CD14-positive monocyte (primary cell): Measurements from ENCODE around the gene P3H2. TPM values are rescaled to one million over a fixed set of nuclear protein-coding genes. Genes with fewer than 3 reads are reported as not detected.

Source experiments
- DNase-seq, 3 donors: peaks; one replicate each; pipeline ENCODE4 v3.0.0-alpha.2; 2011 to 2022
- H2AFZ ChIP-seq: 2 replicates; pipeline ENCODE4 v1.6.0; 2012; ENCODE audit warnings: mild to moderate bottlenecking, low read depth, low read length, inconsistent platforms; ENCODE audit not compliant: insufficient read depth, poor library complexity, severe bottlenecking
- H3K27ac ChIP-seq, 2 donors: 1 replicate in 1 of 2; 2 replicates in 1 of 2; pipeline ENCODE4 v1.5.1; 2012 to 2013; ENCODE audit warnings: low read length in 2 of 2, control low read depth in 1 of 2, inconsistent platforms in 1 of 2, low read depth in 1 of 2, mild to moderate bottlenecking in 1 of 2
- H3K27me3 ChIP-seq, 2 donors: one replicate each; pipeline versions ENCODE4 v1.6.0 to v1.6.1; 2011 to 2013; ENCODE audit warnings: low read length in 2 of 2; ENCODE audit not compliant: control insufficient read depth in 2 of 2, insufficient read depth in 2 of 2
- H3K36me3 ChIP-seq, 2 donors: replicated peaks in 1 of 2; 1 replicate in 1 of 2; 2 replicates in 1 of 2; pipeline versions ENCODE4 v1.5.1 to v1.6.1; 2012 to 2013; ENCODE audit warnings: low read length in 2 of 2, control low read depth in 1 of 2, inconsistent platforms in 1 of 2, mild to moderate bottlenecking in 1 of 2; ENCODE audit not compliant: insufficient read depth in 2 of 2, control insufficient read depth in 1 of 2
- H3K4me1 ChIP-seq, 2 donors: 1 replicate in 1 of 2; 2 replicates in 1 of 2; pipeline versions ENCODE4 v1.5.1 to v1.6.1; 2012 to 2013; ENCODE audit warnings: low read length in 2 of 2, control low read depth in 1 of 2, inconsistent platforms in 1 of 2, mild to moderate bottlenecking in 1 of 2, moderate library complexity in 1 of 2; ENCODE audit not compliant: insufficient read depth in 2 of 2, control insufficient read depth in 1 of 2
- H3K4me2 ChIP-seq: replicated peaks from 2 replicates; pipeline ENCODE3; 2012; ENCODE audit warnings: low read length, moderate library complexity, mild to moderate bottlenecking; ENCODE audit not compliant: poor library complexity, severe bottlenecking; ENCODE audit errors: extremely low read depth
- H3K4me3 ChIP-seq, 3 experiments: fragments of 200-600 bp in 1 of 3; sonication (generic) in 1 of 3; replicated peaks in 1 of 3; 1 replicate in 2 of 3; 2 replicates in 1 of 3; pipeline ENCODE4 v1.5.1; 2011 to 2013; ENCODE audit warnings: low read length in 3 of 3, mild to moderate bottlenecking in 3 of 3, control low read depth in 2 of 3, low read depth in 2 of 3, inconsistent platforms in 1 of 3, moderate library complexity in 1 of 3
- H3K79me2 ChIP-seq: 2 replicates; pipeline ENCODE4 v1.6.0; 2012; ENCODE audit warnings: mild to moderate bottlenecking, control low read depth, inconsistent platforms, low read length, moderate library complexity; ENCODE audit not compliant: insufficient read depth
- H3K9ac ChIP-seq: 2 replicates; pipeline ENCODE4 v1.6.0; 2017; ENCODE audit warnings: low read length, mild to moderate bottlenecking; ENCODE audit not compliant: insufficient read depth, poor library complexity, severe bottlenecking
- H3K9me3 ChIP-seq, 2 donors: replicated peaks in 1 of 2; 1 replicate in 1 of 2; 2 replicates in 1 of 2; pipeline versions ENCODE4 v1.5.1 to v1.6.1; 2012 to 2013; ENCODE audit warnings: low read length in 2 of 2, control low read depth in 1 of 2; ENCODE audit not compliant: control insufficient read depth in 1 of 2, insufficient read depth in 1 of 2
- H4K20me1 ChIP-seq: 2 replicates; pipeline ENCODE4 v1.6.0; 2012; ENCODE audit warnings: mild to moderate bottlenecking, low read length, control low read depth, moderate library complexity; ENCODE audit not compliant: insufficient read depth
- H3K27ac Mint-ChIP-seq, 7 donors: one replicate each; pipeline ENCODE4 v1.8.0; 2020; ENCODE audit warnings: mild to moderate bottlenecking in 7 of 7, mixed read lengths in 7 of 7, moderate library complexity in 6 of 7, inconsistent platforms in 2 of 7
- H3K27me3 Mint-ChIP-seq, 3 donors: one replicate each; pipeline ENCODE4 v1.8.0; 2021 to 2022; ENCODE audit warnings: low read depth in 3 of 3, mild to moderate bottlenecking in 3 of 3, mixed read lengths in 3 of 3, moderate library complexity in 3 of 3, inconsistent platforms in 1 of 3
- H3K36me3 Mint-ChIP-seq, 2 donors: one replicate each; pipeline ENCODE4 v1.8.0; 2020; ENCODE audit warnings: mixed read lengths in 2 of 2, inconsistent platforms in 1 of 2, mild to moderate bottlenecking in 1 of 2
- H3K4me1 Mint-ChIP-seq: one replicate; pipeline ENCODE4 v1.8.0; 2020; ENCODE audit warnings: mild to moderate bottlenecking, mixed read lengths
- H3K4me3 Mint-ChIP-seq, 2 donors: one replicate each; pipeline ENCODE4 v1.8.0; 2020; ENCODE audit warnings: mild to moderate bottlenecking in 2 of 2, mixed read lengths in 2 of 2, moderate library complexity in 1 of 2
- H3K9me3 Mint-ChIP-seq, 7 donors: one replicate each; pipeline ENCODE4 v1.8.0; 2020 to 2022; ENCODE audit warnings: mixed read lengths in 7 of 7, mild to moderate bottlenecking in 6 of 7, moderate library complexity in 6 of 7, inconsistent platforms in 2 of 7
- WGBS: methylation state at CpG from one replicate; pipeline ENCODE4 v1.1.5; 2013; ENCODE audit warnings: missing lambda C conversion rate; ENCODE audit not compliant: insufficient coverage; 5-methylcytosine and 5-hydroxymethylcytosine counted together
- intact Hi-C, 2 donors: fragments of 100-400 bp; cut with micrococcal nuclease; formaldehyde crosslinking; loops; one replicate each; pipeline versions ENCODE4 v1.15.0 to v1.15.1; 2023
- polyA plus RNA-seq, 3 donors: library from polyadenylated mRNA; depleted of rRNA in 1 of 3; unstranded in 2 of 3; stranded (reverse) in 1 of 3; fragments of 300-500 nt in 2 of 3; fragments of >200 nt in 1 of 3; fragmentation: Illumina TruSeq in 2 of 3; gene quantifications; 1 replicate in 2 of 3; 2 replicates in 1 of 3; pipeline ENCODE4 v1.2.3, GENCODE V29; 2012 to 2021
- TF ChIP-seq, protein P1 (sequence below): fragments of 200-600 bp; IDR thresholded peaks from one replicate; pipeline ENCODE4 v1.8.0; 2022; ENCODE audit warnings: antibody characterized with exemption, mild to moderate bottlenecking

P3H2 gene
- polyA plus RNA-seq, 3 donors, result 0.25 to 0.31 (median 0.27) TPM

DNA sequence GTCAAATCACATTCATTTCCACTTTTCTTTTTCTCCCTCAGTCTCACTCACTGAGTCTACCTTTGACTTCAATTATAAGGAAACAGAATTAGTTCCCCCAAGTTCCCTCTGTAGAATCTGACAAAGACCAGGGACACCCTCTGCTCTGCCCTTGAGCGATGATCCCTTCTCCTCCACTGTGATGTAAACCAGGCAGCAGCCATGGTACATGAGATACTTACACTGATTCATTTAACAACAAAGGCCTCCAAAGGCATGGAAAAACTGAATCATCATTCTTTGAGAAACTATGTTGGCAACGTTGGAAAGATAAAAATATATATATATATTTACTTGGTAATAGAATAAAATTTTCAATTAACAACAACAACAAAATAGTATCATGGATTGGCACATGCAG, 84.1 kb downstream of the P3H2 start:
- no peak overlapping the region for H3K27ac ChIP-seq
- WGBS, result no CpG with 5 or more reads among the region's 2 CpGs
- H2AFZ ChIP-seq, result no peak overlapping the region
- H4K20me1 ChIP-seq, result no peaks in the 10 kb centered on the region
- H3K36me3 Mint-ChIP-seq, result no peaks in the 10 kb centered on the region
- H3K4me1 Mint-ChIP-seq, result no peaks in the 10 kb centered on the region
- H3K9me3 ChIP-seq, result no peaks in the 10 kb centered on the region
- TF ChIP-seq, protein P1, sequence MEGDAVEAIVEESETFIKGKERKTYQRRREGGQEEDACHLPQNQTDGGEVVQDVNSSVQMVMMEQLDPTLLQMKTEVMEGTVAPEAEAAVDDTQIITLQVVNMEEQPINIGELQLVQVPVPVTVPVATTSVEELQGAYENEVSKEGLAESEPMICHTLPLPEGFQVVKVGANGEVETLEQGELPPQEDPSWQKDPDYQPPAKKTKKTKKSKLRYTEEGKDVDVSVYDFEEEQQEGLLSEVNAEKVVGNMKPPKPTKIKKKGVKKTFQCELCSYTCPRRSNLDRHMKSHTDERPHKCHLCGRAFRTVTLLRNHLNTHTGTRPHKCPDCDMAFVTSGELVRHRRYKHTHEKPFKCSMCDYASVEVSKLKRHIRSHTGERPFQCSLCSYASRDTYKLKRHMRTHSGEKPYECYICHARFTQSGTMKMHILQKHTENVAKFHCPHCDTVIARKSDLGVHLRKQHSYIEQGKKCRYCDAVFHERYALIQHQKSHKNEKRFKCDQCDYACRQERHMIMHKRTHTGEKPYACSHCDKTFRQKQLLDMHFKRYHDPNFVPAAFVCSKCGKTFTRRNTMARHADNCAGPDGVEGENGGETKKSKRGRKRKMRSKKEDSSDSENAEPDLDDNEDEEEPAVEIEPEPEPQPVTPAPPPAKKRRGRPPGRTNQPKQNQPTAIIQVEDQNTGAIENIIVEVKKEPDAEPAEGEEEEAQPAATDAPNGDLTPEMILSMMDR, result no peak
- intact Hi-C loops, result no loop called here
- no peak overlapping the region for H3K9ac ChIP-seq
- peaks cover 0 to 6% (median 0%) of the 10 kb centered on the region in 7 donors for H3K9me3 Mint-ChIP-seq
- no peak for DNase-seq
- no peak overlapping the region for H3K4me3 Mint-ChIP-seq
- no peaks in the 10 kb centered on the region for H3K79me2 ChIP-seq
- peaks cover 0 to 2% (median 0%) of the 10 kb centered on the region in 3 donors for H3K27me3 Mint-ChIP-seq
- H3K4me2 ChIP-seq, result no peak overlapping the region
- no peaks in the 10 kb centered on the region for H3K27me3 ChIP-seq
- no peaks in the 10 kb centered on the region for H3K36me3 ChIP-seq
- H3K4me1 ChIP-seq, result no peaks in the 10 kb centered on the region
- no peak overlapping the region for H3K4me3 ChIP-seq
- no peak overlapping the region for H3K27ac Mint-ChIP-seq

DNA sequence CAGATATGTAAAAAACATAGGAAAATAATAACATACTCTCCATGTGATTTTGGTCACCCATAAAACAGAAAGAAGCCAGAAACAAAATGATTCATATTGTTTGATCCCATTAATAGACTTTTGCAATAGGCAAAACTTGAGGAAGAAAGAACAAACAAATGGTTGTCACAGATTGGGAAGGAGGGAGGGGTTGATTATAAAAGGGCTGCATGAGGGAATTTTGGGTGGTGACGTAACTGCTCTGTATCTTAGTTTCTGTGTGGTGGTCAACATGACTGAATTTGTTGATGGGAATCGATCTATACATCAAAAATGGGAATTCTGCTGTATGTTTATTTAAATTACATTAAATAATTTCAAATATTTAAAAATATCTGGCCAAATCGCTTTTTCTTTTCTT, 86.3 kb downstream of the P3H2 start:
- H3K27me3 ChIP-seq, result no peaks in the 10 kb centered on the region
- DNase-seq, result no peak
- no peaks in the 10 kb centered on the region for H3K4me1 Mint-ChIP-seq
- H2AFZ ChIP-seq, result no peak overlapping the region
- no peak overlapping the region for H3K9ac ChIP-seq
- H3K27ac Mint-ChIP-seq, result no peak overlapping the region
- H3K27ac ChIP-seq, result no peak overlapping the region
- no peaks in the 10 kb centered on the region for H3K4me1 ChIP-seq
- no peaks in the 10 kb centered on the region for H3K79me2 ChIP-seq
- intact Hi-C loops, result no loop called here
- no peak overlapping the region for H3K4me3 ChIP-seq
- TF ChIP-seq, protein P1, result no peak
- H3K36me3 Mint-ChIP-seq, result no peaks in the 10 kb centered on the region
- no CpG with 5 or more reads among the region's 3 CpGs for WGBS
- H3K36me3 ChIP-seq, result no peaks in the 10 kb centered on the region
- peaks cover 2 to 3% (median 3%) of the 10 kb centered on the region in 3 donors for H3K27me3 Mint-ChIP-seq
- no peak overlapping the region for H3K4me2 ChIP-seq
- H3K9me3 ChIP-seq, result no peaks in the 10 kb centered on the region
- no peaks in the 10 kb centered on the region for H4K20me1 ChIP-seq
- H3K9me3 Mint-ChIP-seq, result peaks cover 0 to 6% (median 0%) of the 10 kb centered on the region in 7 donors
- no peak overlapping the region for H3K4me3 Mint-ChIP-seq
